Measurements from ENCODE around the gene LMBR1. TPM values are rescaled to one million over a fixed set of nuclear protein-coding genes. Genes with fewer than 3 reads are reported as not detected.
"Not testable (repeated sequence)": the region's sequence is repeated elsewhere in the genome, so short reads cannot be mapped to it uniquely, and the experiment has no call there.

LMBR1 gene
- total RNA-seq, 1 donor from 2014 or later: 89.1 TPM

DNA sequence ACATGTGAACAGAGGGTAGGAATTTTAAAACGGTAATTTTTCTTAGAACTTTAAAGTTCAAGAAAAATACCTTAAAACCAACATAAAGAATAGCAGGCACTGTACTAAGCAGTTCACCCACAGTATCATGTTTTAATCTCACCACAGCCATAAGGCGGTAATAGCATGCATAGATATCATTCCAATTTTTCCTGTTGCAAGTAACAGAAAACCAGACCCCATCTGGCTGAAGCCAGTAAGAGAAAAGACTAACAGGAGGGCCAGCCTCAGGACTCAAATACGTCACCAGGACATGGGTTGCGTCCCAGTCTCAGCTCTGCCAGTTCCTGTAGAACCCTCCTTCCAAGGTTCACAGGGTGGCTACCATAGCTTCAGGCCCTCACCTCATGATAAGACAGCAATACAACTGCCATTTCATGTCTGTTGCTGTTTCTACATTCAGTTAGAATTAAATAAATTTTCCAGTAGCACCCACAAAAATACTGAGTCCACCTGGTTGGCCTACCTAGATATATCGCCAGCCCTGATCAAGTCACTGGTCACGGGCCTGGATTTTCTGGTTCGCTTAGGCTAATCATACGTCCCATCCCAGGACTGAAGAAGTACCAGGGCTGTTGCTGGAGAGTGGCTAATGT lies 254.4 kb downstream of the LMBR1 start:
- Mint-ChIP-seq H3K27me3 (no peaks in the 10 kb centered on the region), H3K9me3 (ENCODE audit: low read depth) (peaks cover 23% of the 10 kb centered on the region), H3K36me3 (ENCODE audit: insufficient read depth) (peaks cover 13% of the 10 kb centered on the region), H3K4me3 (ENCODE audit: low read depth) (peak overlapping the region; percentile 71), H3K4me1 (ENCODE audit: low read depth) (peaks cover 19% of the 10 kb centered on the region), H3K27ac (no peak overlapping the region)
- TF ChIP-seq, protein P1, sequence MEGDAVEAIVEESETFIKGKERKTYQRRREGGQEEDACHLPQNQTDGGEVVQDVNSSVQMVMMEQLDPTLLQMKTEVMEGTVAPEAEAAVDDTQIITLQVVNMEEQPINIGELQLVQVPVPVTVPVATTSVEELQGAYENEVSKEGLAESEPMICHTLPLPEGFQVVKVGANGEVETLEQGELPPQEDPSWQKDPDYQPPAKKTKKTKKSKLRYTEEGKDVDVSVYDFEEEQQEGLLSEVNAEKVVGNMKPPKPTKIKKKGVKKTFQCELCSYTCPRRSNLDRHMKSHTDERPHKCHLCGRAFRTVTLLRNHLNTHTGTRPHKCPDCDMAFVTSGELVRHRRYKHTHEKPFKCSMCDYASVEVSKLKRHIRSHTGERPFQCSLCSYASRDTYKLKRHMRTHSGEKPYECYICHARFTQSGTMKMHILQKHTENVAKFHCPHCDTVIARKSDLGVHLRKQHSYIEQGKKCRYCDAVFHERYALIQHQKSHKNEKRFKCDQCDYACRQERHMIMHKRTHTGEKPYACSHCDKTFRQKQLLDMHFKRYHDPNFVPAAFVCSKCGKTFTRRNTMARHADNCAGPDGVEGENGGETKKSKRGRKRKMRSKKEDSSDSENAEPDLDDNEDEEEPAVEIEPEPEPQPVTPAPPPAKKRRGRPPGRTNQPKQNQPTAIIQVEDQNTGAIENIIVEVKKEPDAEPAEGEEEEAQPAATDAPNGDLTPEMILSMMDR (IDR thresholded peaks at IDR 0.05; ENCODE audit: unreplicated experiment): no peak
- no peak for DNase-seq (ENCODE audit: low spot score, unreplicated experiment)

DNA sequence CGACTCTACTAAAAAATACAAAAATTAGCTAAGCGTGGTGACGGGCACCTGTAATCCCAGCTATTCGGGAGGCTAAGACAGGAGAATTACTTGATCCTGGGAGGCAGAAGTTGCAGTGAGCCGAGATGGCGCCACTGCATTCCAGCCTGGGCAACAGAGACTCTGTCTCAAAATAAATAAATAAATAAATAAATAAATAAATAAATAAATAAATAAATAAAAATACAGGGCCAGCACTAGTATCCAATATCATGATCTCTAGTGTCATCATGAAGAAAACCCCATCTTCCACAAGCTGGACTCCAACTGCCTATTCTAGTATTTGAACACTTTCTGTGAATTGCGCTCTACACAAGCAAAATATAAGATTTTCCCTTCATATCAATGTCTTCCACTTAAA lies 255.9 kb downstream of the LMBR1 start:
- not testable (repeated sequence) for H3K27ac Mint-ChIP-seq; H3K27me3 Mint-ChIP-seq; DNase-seq (ENCODE audit: low spot score, unreplicated experiment); H3K4me3 Mint-ChIP-seq (ENCODE audit: low read depth)
- H3K4me1 Mint-ChIP-seq (ENCODE audit: low read depth): peaks cover 17% of the 10 kb centered on the region
- H3K36me3 Mint-ChIP-seq (ENCODE audit: insufficient read depth): peaks cover 13% of the 10 kb centered on the region
- peaks cover 23% of the 10 kb centered on the region for H3K9me3 Mint-ChIP-seq (ENCODE audit: low read depth)

DNA sequence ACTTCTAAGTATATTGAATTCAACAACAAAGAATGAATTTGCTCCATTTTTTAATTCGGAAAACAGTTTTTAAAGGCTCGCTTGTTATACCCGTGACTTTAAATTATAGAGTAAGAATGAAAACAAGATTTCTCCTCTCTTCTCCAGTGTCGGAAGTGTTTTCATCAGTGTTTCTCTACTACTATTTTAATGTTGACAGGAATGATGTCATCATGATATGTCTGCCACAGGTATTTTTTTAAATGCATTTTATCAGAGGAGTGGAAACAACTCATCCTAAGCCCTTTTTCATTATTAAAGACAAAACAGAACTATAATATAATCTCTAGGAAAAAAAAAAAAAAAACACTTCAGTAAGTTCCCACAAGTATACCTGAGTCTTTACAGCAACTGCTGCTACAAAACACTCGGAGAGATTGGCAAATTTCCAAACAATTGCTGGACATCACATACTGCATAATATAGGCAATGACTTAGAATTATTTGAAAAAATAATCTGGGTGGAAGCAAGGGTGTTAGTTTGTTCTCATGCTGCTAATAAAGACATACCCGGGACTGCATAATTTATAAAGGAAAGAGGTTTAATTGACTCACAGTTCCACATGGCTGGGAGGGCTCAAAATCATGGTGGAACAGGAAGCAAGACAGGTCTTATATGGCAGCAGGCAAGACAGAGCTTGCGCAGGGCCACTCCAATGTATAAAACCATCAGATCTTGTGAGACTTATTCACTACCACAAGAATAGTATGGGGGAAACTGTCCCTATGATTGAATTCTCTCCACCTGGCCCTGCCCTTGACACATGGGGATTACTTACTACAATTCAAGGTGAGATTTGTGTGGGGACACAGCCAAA lies 257.2 kb downstream of the LMBR1 start:
- H3K27ac Mint-ChIP-seq: no peak overlapping the region
- TF ChIP-seq, protein P1 (IDR thresholded peaks at IDR 0.05; ENCODE audit: unreplicated experiment): no peak
- H3K9me3 Mint-ChIP-seq (ENCODE audit: low read depth): peaks cover 23% of the 10 kb centered on the region
- H3K27me3 Mint-ChIP-seq: no peaks in the 10 kb centered on the region
- H3K36me3 Mint-ChIP-seq (ENCODE audit: insufficient read depth): peaks cover 13% of the 10 kb centered on the region
- H3K4me1 Mint-ChIP-seq (ENCODE audit: low read depth): peaks cover 11% of the 10 kb centered on the region
- H3K4me3 Mint-ChIP-seq (ENCODE audit: low read depth): no peak overlapping the region
- no peak for DNase-seq (ENCODE audit: low spot score, unreplicated experiment)

DNA sequence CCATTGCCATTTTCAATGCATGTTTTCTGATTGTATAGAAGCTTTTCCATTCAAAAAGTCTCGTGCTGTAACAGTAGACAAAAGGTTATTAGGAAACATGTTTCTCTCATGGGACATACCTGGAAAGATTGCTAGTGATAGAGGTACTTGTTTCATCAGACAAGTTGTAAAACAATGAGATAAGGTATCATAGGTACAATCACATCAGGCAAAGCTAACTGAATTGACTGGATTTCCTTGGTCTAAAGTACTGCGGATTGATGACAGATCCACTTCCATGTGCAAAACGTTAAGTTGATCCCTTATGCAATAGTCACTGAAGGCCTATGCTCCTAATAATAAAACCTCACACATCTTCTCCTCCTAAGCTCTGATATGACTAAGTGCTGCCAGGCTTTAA lies 258.9 kb downstream of the LMBR1 start:
- H3K36me3 Mint-ChIP-seq (ENCODE audit: insufficient read depth): peaks cover 14% of the 10 kb centered on the region
- DNase-seq (ENCODE audit: low spot score, unreplicated experiment): no peak
- no peak overlapping the region for H3K27ac Mint-ChIP-seq
- peaks cover 23% of the 10 kb centered on the region for H3K9me3 Mint-ChIP-seq (ENCODE audit: low read depth)
- H3K4me1 Mint-ChIP-seq (ENCODE audit: low read depth): peaks cover 11% of the 10 kb centered on the region
- no peaks in the 10 kb centered on the region for H3K27me3 Mint-ChIP-seq
- no peak overlapping the region for H3K4me3 Mint-ChIP-seq (ENCODE audit: low read depth)
- TF ChIP-seq, protein P1 (IDR thresholded peaks at IDR 0.05; ENCODE audit: unreplicated experiment): no peak

DNA sequence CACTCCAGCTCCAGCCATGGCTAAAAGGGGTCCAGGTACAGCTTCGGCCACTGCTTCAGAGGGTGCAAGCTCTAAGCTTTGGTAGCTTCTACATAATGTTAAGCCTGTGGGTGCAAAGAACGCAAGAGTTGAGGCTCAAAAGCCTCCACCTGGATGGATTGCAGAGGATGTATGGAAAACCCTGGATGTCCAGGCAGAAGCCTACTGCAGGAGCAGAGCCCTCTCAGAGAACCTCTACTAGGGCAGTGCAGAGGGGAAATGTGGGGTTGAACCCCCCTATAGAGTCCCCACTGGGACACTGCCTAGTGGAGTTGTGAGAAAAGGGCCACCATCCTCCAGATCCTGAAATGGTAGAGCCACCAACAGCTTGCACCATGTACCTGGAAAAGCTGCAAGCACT lies 263.1 kb downstream of the LMBR1 start:
- TF ChIP-seq, protein P1 (IDR thresholded peaks at IDR 0.05; ENCODE audit: unreplicated experiment): no peak
- H3K9me3 Mint-ChIP-seq (ENCODE audit: low read depth): peaks cover 20% of the 10 kb centered on the region
- no peak overlapping the region for H3K4me3 Mint-ChIP-seq (ENCODE audit: low read depth)
- peaks cover 10% of the 10 kb centered on the region for H3K4me1 Mint-ChIP-seq (ENCODE audit: low read depth)
- DNase-seq (ENCODE audit: low spot score, unreplicated experiment): no peak
- H3K36me3 Mint-ChIP-seq (ENCODE audit: insufficient read depth): peaks cover 9% of the 10 kb centered on the region
- H3K27ac Mint-ChIP-seq: no peak overlapping the region
- H3K27me3 Mint-ChIP-seq: no peaks in the 10 kb centered on the region

All from progenitor cell of endocrine pancreas (in vitro differentiated cells).